Measurements from ENCODE around the gene TMEM181.
"Not testable (repeated sequence)": the region's sequence is repeated elsewhere in the genome, so short reads cannot be mapped to it uniquely, and the experiment has no call there.

TMEM181 gene

GRCh38 chr6:158638324-158638854 lies 78.5 kb downstream of the TMEM181 start:
- DNase-seq (ENCODE audit: low read depth) = no peak

- DNase-seq (ENCODE audit: low read depth) = no peak
These were observed 79.2 kb downstream of the TMEM181 start for GRCh38 chr6:158639056-158639455.

GRCh38 chr6:158640519-158640918 lies 80.6 kb downstream of the TMEM181 start:
- no peak for DNase-seq (ENCODE audit: low read depth)

- DNase-seq (ENCODE audit: low read depth) = peak; percentile 90
These were observed 82.3 kb downstream of the TMEM181 start for GRCh38 chr6:158642097-158642601.

- DNase-seq (ENCODE audit: low read depth) = no peak
These were observed 83.9 kb downstream of the TMEM181 start for GRCh38 chr6:158643836-158644230.

GRCh38 chr6:158644231-158645063 lies 84.6 kb downstream of the TMEM181 start, which contains the start of gene DYNLT1:
DYNLT1 (minus strand) TSS chr6:158644743; CDS start chr6:158644708, 35 bp downstream.
- peak; percentile 75 for DNase-seq (ENCODE audit: low read depth)

- no peak for DNase-seq (ENCODE audit: low read depth)
These were observed 85.5 kb downstream of the TMEM181 start for GRCh38 chr6:158645064-158646022.

GRCh38 chr6:158646023-158646910 lies 86.4 kb downstream of the TMEM181 start:
- DNase-seq (ENCODE audit: low read depth) = no peak

- DNase-seq (ENCODE audit: low read depth) = no peak
These were observed 87.6 kb downstream of the TMEM181 start for GRCh38 chr6:158647501-158647900.

GRCh38 chr6:158648682-158649131 lies 88.8 kb downstream of the TMEM181 start:
- DNase-seq (ENCODE audit: low read depth) = peak; percentile 93

- peak; percentile 40 for DNase-seq (ENCODE audit: low read depth)
These were observed 89.6 kb downstream of the TMEM181 start, which contains the start of gene SYTL3 for GRCh38 chr6:158649289-158650143. SYTL3 (plus strand) TSS chr6:158650054; CDS start chr6:158663269, 13,215 bp downstream.

GRCh38 chr6:158651981-158652737 lies 92.3 kb downstream of the TMEM181 start:
- not testable (repeated sequence) for DNase-seq (ENCODE audit: low read depth)

- DNase-seq (ENCODE audit: low read depth) = no peak
These were observed 93.9 kb downstream of the TMEM181 start for GRCh38 chr6:158653577-158654354.

- DNase-seq (ENCODE audit: low read depth) = peak; percentile 62
These were observed 94.6 kb downstream of the TMEM181 start for GRCh38 chr6:158654498-158654897.

- peak; percentile 77 for DNase-seq (ENCODE audit: low read depth)
These were observed 95.1 kb downstream of the TMEM181 start for GRCh38 chr6:158654960-158655489.

- DNase-seq (ENCODE audit: low read depth) = no peak
These were observed 95.9 kb downstream of the TMEM181 start for GRCh38 chr6:158655569-158656450.

- DNase-seq (ENCODE audit: low read depth) = peak; percentile 61
These were observed 97.1 kb downstream of the TMEM181 start for GRCh38 chr6:158656986-158657385.
